ENCODE measurements around the gene HMCN1.

The HMCN1 gene

DNA sequence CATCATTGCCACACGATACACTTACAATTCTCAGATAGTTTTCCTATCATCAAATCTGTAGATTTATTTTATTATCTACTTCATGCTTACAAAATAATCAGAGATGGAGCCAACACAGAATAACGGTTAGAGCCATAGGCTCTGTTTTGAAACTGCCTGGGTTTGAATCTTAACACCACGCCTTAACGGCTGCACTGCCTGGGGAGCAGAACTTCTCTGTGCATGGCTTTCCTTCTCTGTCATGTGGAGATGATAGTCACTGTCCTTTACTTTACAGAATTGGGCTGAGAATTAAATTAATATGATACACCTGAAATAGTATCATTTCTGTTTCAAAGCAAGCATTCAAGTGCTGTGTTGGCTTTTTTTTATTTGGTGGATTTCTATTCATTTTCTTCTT, 177.8 kb downstream of the HMCN1 start:
- Histone ChIP-seq H3K9me3 (ENCODE audit: severe bottlenecking) (no peaks in the 10 kb centered on the region), H3K4me3 (ENCODE audit: severe bottlenecking) (no peak overlapping the region), H3K4me1 (ENCODE audit: insufficient read depth, poor library complexity, severe bottlenecking) (peaks cover 3% of the 10 kb centered on the region), H3K27me3 (ENCODE audit: insufficient read depth, poor library complexity, severe bottlenecking) (no peaks in the 10 kb centered on the region), H3K27ac (ENCODE audit: poor library complexity, severe bottlenecking) (no peak overlapping the region), H3K36me3 (ENCODE audit: low read depth) (no peaks in the 10 kb centered on the region)
- TF ChIP-seq, protein P1, sequence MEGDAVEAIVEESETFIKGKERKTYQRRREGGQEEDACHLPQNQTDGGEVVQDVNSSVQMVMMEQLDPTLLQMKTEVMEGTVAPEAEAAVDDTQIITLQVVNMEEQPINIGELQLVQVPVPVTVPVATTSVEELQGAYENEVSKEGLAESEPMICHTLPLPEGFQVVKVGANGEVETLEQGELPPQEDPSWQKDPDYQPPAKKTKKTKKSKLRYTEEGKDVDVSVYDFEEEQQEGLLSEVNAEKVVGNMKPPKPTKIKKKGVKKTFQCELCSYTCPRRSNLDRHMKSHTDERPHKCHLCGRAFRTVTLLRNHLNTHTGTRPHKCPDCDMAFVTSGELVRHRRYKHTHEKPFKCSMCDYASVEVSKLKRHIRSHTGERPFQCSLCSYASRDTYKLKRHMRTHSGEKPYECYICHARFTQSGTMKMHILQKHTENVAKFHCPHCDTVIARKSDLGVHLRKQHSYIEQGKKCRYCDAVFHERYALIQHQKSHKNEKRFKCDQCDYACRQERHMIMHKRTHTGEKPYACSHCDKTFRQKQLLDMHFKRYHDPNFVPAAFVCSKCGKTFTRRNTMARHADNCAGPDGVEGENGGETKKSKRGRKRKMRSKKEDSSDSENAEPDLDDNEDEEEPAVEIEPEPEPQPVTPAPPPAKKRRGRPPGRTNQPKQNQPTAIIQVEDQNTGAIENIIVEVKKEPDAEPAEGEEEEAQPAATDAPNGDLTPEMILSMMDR (IDR thresholded peaks at IDR 0.05; ENCODE audit: poor library complexity, severe bottlenecking) = no peak
- ATAC-seq (ENCODE audit: low read depth) = no peak
- no peak for DNase-seq (ENCODE audit: low spot score)

DNA sequence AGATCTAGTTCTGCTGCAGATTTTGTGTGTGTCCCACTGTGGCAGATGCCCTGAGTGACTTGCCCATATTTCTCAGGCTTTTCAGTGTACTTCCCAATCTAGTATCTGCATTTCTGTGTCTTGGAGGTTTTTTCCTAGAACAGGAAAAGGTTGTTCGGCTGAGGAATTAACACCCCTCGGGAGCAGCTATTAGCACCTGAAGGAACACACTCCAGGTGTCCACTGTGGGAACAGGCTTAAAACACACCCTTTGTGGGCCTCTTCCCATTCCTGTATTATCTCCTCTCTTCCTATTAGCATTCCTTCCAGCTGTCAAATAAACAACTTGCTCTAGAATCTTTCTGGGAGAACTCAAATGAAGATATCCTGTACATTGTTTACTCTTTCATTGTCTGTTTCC, 178.3 kb downstream of the HMCN1 start:
- Histone ChIP-seq H3K9me3 (ENCODE audit: severe bottlenecking) (no peaks in the 10 kb centered on the region), H3K4me3 (ENCODE audit: severe bottlenecking) (no peak overlapping the region), H3K27ac (ENCODE audit: poor library complexity, severe bottlenecking) (no peak overlapping the region), H3K27me3 (ENCODE audit: insufficient read depth, poor library complexity, severe bottlenecking) (no peaks in the 10 kb centered on the region), H3K36me3 (ENCODE audit: low read depth) (no peaks in the 10 kb centered on the region), H3K4me1 (ENCODE audit: insufficient read depth, poor library complexity, severe bottlenecking) (peaks cover 3% of the 10 kb centered on the region)
- DNase-seq (ENCODE audit: low spot score) = no peak
- no peak for ATAC-seq (ENCODE audit: low read depth)
- TF ChIP-seq, protein P1 (IDR thresholded peaks at IDR 0.05; ENCODE audit: poor library complexity, severe bottlenecking) = no peak

DNA sequence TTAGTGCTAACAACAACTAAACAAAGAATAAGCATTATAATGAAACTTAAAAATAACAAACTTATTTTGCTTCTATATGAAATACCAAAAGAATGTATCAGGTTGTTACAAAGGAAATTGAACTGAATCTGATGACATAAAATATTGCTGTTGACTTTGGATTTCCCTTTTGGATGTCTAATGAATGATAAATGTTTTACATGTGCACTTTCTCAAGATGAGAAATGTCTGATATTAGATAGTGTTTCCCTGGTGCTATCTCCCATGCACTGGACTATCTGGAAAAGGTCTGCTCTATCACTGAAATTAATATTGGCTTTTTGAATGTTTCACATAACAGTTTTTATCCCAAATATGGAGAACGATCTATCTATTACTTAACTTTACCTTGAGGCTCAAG, 179.9 kb downstream of the HMCN1 start:
- TF ChIP-seq, protein P1 (IDR thresholded peaks at IDR 0.05; ENCODE audit: poor library complexity, severe bottlenecking) = no peak
- DNase-seq (ENCODE audit: low spot score) (no peak), ATAC-seq (ENCODE audit: low read depth) (no peak)
- no peaks in the 10 kb centered on the region for H3K9me3 ChIP-seq (ENCODE audit: severe bottlenecking)
- no peaks in the 10 kb centered on the region for H3K36me3 ChIP-seq (ENCODE audit: low read depth)
- no peak overlapping the region for H3K4me3 ChIP-seq (ENCODE audit: severe bottlenecking)
- H3K27me3 ChIP-seq (ENCODE audit: insufficient read depth, poor library complexity, severe bottlenecking) = no peaks in the 10 kb centered on the region
- H3K27ac ChIP-seq (ENCODE audit: poor library complexity, severe bottlenecking) = no peak overlapping the region
- H3K4me1 ChIP-seq (ENCODE audit: insufficient read depth, poor library complexity, severe bottlenecking) = no peaks in the 10 kb centered on the region

DNA sequence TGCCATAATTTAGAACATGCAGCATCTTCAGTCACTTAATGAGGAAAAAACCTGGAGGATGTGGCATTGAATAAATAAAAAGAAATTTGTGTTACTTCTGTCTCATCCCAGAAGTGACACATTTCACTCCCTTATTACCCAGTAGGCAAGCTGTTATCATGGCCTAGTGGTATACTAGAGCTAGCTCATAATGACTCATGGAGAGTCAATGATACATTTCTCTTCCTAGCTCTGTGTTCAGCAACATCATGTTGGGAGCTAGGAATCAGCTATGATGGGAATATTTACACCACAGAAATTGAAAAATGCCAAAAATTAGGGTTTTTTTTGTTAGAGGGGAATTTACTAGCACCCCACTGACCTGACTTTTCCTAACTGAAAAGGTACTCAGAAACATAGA, 182.7 kb downstream of the HMCN1 start:
- no peaks in the 10 kb centered on the region for H3K36me3 ChIP-seq (ENCODE audit: low read depth)
- H3K4me3 ChIP-seq (ENCODE audit: severe bottlenecking) = no peak overlapping the region
- no peak for DNase-seq (ENCODE audit: low spot score)
- no peak for ATAC-seq (ENCODE audit: low read depth)
- TF ChIP-seq, protein P1 (IDR thresholded peaks at IDR 0.05; ENCODE audit: poor library complexity, severe bottlenecking) = no peak
- H3K9me3 ChIP-seq (ENCODE audit: severe bottlenecking) = no peaks in the 10 kb centered on the region
- no peaks in the 10 kb centered on the region for H3K27me3 ChIP-seq (ENCODE audit: insufficient read depth, poor library complexity, severe bottlenecking)
- no peak overlapping the region for H3K27ac ChIP-seq (ENCODE audit: poor library complexity, severe bottlenecking)
- H3K4me1 ChIP-seq (ENCODE audit: insufficient read depth, poor library complexity, severe bottlenecking) = no peaks in the 10 kb centered on the region

DNA sequence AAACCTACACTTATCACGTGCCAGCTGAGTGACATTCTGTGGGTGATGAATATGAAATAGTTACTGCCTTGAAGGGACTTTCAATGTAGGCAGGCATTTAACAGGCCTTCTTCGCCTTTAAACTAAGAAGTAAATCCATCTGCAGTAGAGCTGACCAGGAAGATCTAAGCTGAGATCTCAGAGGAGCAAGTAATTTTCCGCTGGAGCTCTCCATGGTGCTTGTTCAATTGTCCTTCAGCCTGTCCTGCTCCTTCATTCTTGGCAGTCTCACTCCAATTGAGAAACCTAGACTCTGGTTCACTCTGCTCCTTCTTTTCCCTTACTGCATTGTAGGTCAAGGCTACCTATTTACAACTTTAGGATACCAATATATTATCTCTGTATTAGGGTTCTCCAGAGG, 183.5 kb downstream of the HMCN1 start:
- no peak for DNase-seq (ENCODE audit: low spot score)
- Histone ChIP-seq H3K36me3 (ENCODE audit: low read depth) (no peaks in the 10 kb centered on the region), H3K4me1 (ENCODE audit: insufficient read depth, poor library complexity, severe bottlenecking) (no peaks in the 10 kb centered on the region), H3K9me3 (ENCODE audit: severe bottlenecking) (no peaks in the 10 kb centered on the region), H3K4me3 (ENCODE audit: severe bottlenecking) (no peak overlapping the region), H3K27me3 (ENCODE audit: insufficient read depth, poor library complexity, severe bottlenecking) (no peaks in the 10 kb centered on the region), H3K27ac (ENCODE audit: poor library complexity, severe bottlenecking) (no peak overlapping the region)
- ATAC-seq (ENCODE audit: low read depth) = 0 out of 3 replicates have a peak, but pooled peaks have one; percentile 44
- TF ChIP-seq, protein P1 (IDR thresholded peaks at IDR 0.05; ENCODE audit: poor library complexity, severe bottlenecking) = no peak

All from RWPE2 (cell line).